Measurements from ENCODE around the gene PAQR6.

PAQR6 gene

DNA sequence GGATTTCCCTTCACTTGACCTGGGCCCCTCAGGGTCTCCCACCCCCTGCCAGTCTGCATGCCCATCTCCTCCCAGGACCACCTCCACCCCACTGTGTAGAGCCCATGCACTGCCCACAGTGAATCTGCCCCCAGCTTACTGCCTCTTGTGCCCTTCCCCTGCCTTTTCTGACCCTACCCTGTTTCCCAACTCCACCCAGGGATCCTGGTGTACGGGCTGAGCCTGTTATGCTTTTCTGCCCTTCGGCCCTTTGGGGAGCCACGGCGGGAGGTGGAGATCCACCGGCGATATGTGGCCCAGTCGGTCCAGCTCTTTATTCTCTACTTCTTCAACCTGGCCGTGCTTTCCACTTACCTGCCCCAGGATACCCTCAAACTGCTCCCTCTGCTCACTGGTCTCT is 38.2 kb upstream of the PAQR6 start:
- no peak for TF ChIP-seq CTCF (IDR thresholded peaks at IDR 0.05; ENCODE audit: low read depth, low read length)
- DNase-seq (ENCODE audit: low read depth, low spot score) = no peak
- in situ Hi-C loops (cut with HindIII; ENCODE audit: low sequenced_read_pairs) = no loop called here
- no peak overlapping the region for H3K4me3 ChIP-seq (ENCODE audit: low read depth, low read length)

GRCh38 chr1:156285437-156285836 is 37.6 kb upstream of the PAQR6 start:
- H3K4me3 ChIP-seq (ENCODE audit: low read depth, low read length) = no peak overlapping the region
- in situ Hi-C loops (cut with HindIII; ENCODE audit: low sequenced_read_pairs) = no loop called here
- no peak for TF ChIP-seq CTCF (IDR thresholded peaks at IDR 0.05; ENCODE audit: low read depth, low read length)
- DNase-seq (ENCODE audit: low read depth, low spot score) = no peak

GRCh38 chr1:156284757-156285156 is 36.9 kb upstream of the PAQR6 start:
- no peak overlapping the region for H3K4me3 ChIP-seq (ENCODE audit: low read depth, low read length)
- in situ Hi-C loops (cut with HindIII; ENCODE audit: low sequenced_read_pairs) = no loop called here
- TF ChIP-seq CTCF (IDR thresholded peaks at IDR 0.05; ENCODE audit: low read depth, low read length) = no peak
- DNase-seq (ENCODE audit: low read depth, low spot score) = no peak

- no peak for TF ChIP-seq CTCF (IDR thresholded peaks at IDR 0.05; ENCODE audit: low read depth, low read length)
- in situ Hi-C loops (cut with HindIII; ENCODE audit: low sequenced_read_pairs) = no loop called here
- peak within 1 kb of the TSS; percentile 90 for H3K4me3 ChIP-seq (ENCODE audit: low read depth, low read length)
- no peak for DNase-seq (ENCODE audit: low read depth, low spot score)
Measured at GRCh38 chr1:156284112-156284511, 36.3 kb upstream of the PAQR6 start, which contains the start of gene TMEM79. TMEM79 (plus strand) TSS chr1:156284325; CDS start chr1:156285227, 902 bp downstream.

DNA sequence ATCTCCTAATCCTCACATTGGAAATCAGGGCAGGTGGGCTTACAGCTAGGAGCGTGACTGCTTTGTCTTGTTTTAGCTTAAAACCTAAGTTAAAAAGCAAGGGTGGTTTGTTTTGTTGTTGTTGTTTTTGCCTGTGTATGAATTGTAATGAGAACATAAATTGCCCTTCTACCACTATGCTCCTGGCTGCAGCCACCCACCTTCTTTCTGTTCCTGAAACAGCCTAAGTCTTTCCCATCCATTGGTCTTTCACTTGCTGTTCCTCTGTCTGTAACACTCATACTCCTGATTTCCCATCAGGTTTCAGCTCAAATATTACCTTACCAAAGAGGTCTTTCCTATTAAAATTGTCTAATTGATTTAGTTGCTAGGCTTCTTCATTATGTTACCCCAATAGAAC is 35.7 kb upstream of the PAQR6 start:
- TF ChIP-seq CTCF (IDR thresholded peaks at IDR 0.05; ENCODE audit: low read depth, low read length) = no peak
- peak overlapping the region; percentile 90 for H3K4me3 ChIP-seq (ENCODE audit: low read depth, low read length)
- in situ Hi-C loops (cut with HindIII; ENCODE audit: low sequenced_read_pairs) = no loop called here
- no peak for DNase-seq (ENCODE audit: low read depth, low spot score)

GRCh38 chr1:156282479-156283222 is 34.8 kb upstream of the PAQR6 start, which contains the start of gene SMG5:
SMG5 (minus strand) TSS chr1:156282825; CDS start chr1:156282680, 145 bp downstream.
- peak within 1 kb of the TSS; percentile 90 for H3K4me3 ChIP-seq (ENCODE audit: low read depth, low read length)
- no peak for TF ChIP-seq CTCF (IDR thresholded peaks at IDR 0.05; ENCODE audit: low read depth, low read length)
- in situ Hi-C loops (cut with HindIII; ENCODE audit: low sequenced_read_pairs) = no loop called here
- DNase-seq (ENCODE audit: low read depth, low spot score) = peak; percentile 99

Measured in astrocyte of the spinal cord (primary cell).